A549 (cell line): Measurements from ENCODE around the gene MYORG. TPM values are rescaled to one million over a fixed set of nuclear protein-coding genes. Genes with fewer than 3 reads are reported as not detected.

Experiments used
- ATAC-seq, 2 experiments: fragments of 200-7000 bp in 1 of 2; fragments of >200 bp in 1 of 2; cut with Nextera tagmentation in 1 of 2; cut with Tn5 transposase in 1 of 2; 3 replicates each; pipeline versions ENCODE4 v1.8.0 to v1.9.1; 2018 to 2020; ENCODE audit warnings: mild to moderate bottlenecking in 1 of 2, moderate library complexity in 1 of 2
- CTCF ChIA-PET: fragments of 300-600 bp; sonication (Branson Sonifier 250); formaldehyde crosslinking; extraction: SDS; loops from one replicate; lab custom pipeline; 2021; ENCODE audit warnings: antibody characterized with exemption, inconsistent platforms; lab: Yijun Ruan, JAX
- POLR2A ChIA-PET: fragments of 350-600 bp; formaldehyde crosslinking; extraction: SDS; loops from one replicate; lab custom pipeline; 2021; ENCODE audit warnings: antibody characterized with exemption, inconsistent platforms; lab: Yijun Ruan, JAX
- DNase-seq, 2 experiments: peaks; one replicate each; pipeline versions ENCODE4 v3.0.0 to v3.0.0-alpha.2; 2011 to 2016; ENCODE audit warnings: low read depth in 1 of 2, low spot score in 1 of 2
- FAIRE-seq: peaks from 2 replicates; lab custom pipeline; 2011; peaks lifted over from hg19 to GRCh38; lab: Jason Lieb, UNC
- H3K27ac ChIP-seq, 2 experiments: fragments of >200 bp; sonication (Bioruptor Twin); formaldehyde crosslinking; 3 replicates each; pipeline ENCODE4 v1.5.1; 2016 to 2017
- H3K4me1 ChIP-seq: fragments of >200 bp; sonication (Bioruptor Twin); formaldehyde crosslinking; 3 replicates; pipeline ENCODE4 v1.6.1; 2016
- H3K4me2 ChIP-seq: fragments of >200 bp; sonication (Bioruptor Twin); formaldehyde crosslinking; 3 replicates; pipeline ENCODE4 v1.6.1; 2016
- H3K4me3 ChIP-seq: fragments of >200 bp; sonication (Bioruptor Twin); formaldehyde crosslinking; 3 replicates; pipeline ENCODE4 v1.5.1; 2016
- H3K9me3 ChIP-seq: fragments of >200 bp; sonication (Bioruptor Twin); formaldehyde crosslinking; 3 replicates; pipeline ENCODE4 v1.6.1; 2016
- CHD4 ChIP-seq: fragments of 200-600 bp; sonication (generic); IDR thresholded peaks from 2 replicates; pipeline ENCODE4 v1.6.1; 2016; ENCODE audit warnings: antibody characterized with exemption, mild to moderate bottlenecking, borderline replicate concordance
- E2F6 ChIP-seq: IDR thresholded peaks from 2 replicates; pipeline ENCODE4 v1.6.1; 2012; ENCODE audit warnings: low read depth, borderline replicate concordance
- EHF ChIP-seq: fragments of 250-450 bp; sonication (Bioruptor Pico); IDR thresholded peaks from 2 replicates; pipeline ENCODE4 v1.5.0; 2020; ENCODE audit warnings: mild to moderate bottlenecking
- FOSL2 ChIP-seq, 2 experiments: fragments of 450-650 bp in 1 of 2; fragments of >200 bp in 1 of 2; sonication (Bioruptor Twin) in 1 of 2; formaldehyde crosslinking; IDR thresholded peaks; 2 replicates each; pipeline versions ENCODE4 v1.5.0 to v1.6.1; 2016 to 2020; ENCODE audit warnings: mild to moderate bottlenecking in 1 of 2, moderate library complexity in 1 of 2
- GATA3 ChIP-seq: IDR thresholded peaks from 2 replicates; pipeline ENCODE4 v1.6.1; 2012; ENCODE audit warnings: borderline replicate concordance
- HEYL ChIP-seq: fragments of 250-450 bp; sonication (Bioruptor Pico); IDR thresholded peaks from 2 replicates; pipeline ENCODE4 v1.8.0; 2021; ENCODE audit warnings: mild to moderate bottlenecking, moderate library complexity
- HOXB5 ChIP-seq: fragments of 250-450 bp; sonication (Bioruptor Pico); IDR thresholded peaks from 2 replicates; pipeline ENCODE4 v1.5.0; 2020; ENCODE audit warnings: mild to moderate bottlenecking, moderate library complexity
- JUN ChIP-seq, 2 experiments: fragments of >200 bp; sonication (Bioruptor Twin); formaldehyde crosslinking; IDR thresholded peaks; 2 replicates in 1 of 2; 3 replicates in 1 of 2; pipeline ENCODE4 v1.6.1; 2016 to 2017
- JUNB ChIP-seq: fragments of >200 bp; sonication (Bioruptor Twin); formaldehyde crosslinking; IDR thresholded peaks from 2 replicates; pipeline ENCODE4 v1.6.1; 2016
- NR3C1 ChIP-seq: fragments of >200 bp; sonication (Bioruptor Twin); formaldehyde crosslinking; IDR thresholded peaks from 3 replicates; pipeline ENCODE4 v1.6.1; 2017
- RAD21 ChIP-seq, 2 experiments: fragments of >200 bp in 1 of 2; sonication (Bioruptor Twin) in 1 of 2; formaldehyde crosslinking in 1 of 2; IDR thresholded peaks in 1 of 2; conservative IDR thresholded peaks in 1 of 2; 2 replicates in 1 of 2; 3 replicates in 1 of 2; pipeline ENCODE4 v1.6.1; 2012 to 2018; ENCODE audit warnings: inconsistent platforms in 1 of 2
- RARB ChIP-seq: fragments of 250-450 bp; sonication (Bioruptor Pico); IDR thresholded peaks from 2 replicates; pipeline ENCODE4 v1.8.0; 2021; ENCODE audit warnings: mild to moderate bottlenecking, moderate library complexity
- RCOR1 ChIP-seq: fragments of 150-350 bp; IDR thresholded peaks from 2 replicates; pipeline ENCODE4 v1.6.1; 2014; ENCODE audit warnings: antibody characterized with exemption, low read length, low read depth
- SMC3 ChIP-seq: fragments of >200 bp; sonication (Bioruptor Twin); formaldehyde crosslinking; IDR thresholded peaks from 3 replicates; pipeline ENCODE4 v1.6.1; 2018; ENCODE audit warnings: inconsistent platforms
- SREBF2 ChIP-seq: fragments of 450-650 bp; IDR thresholded peaks from 2 replicates; pipeline ENCODE4 v1.6.1; 2014; ENCODE audit warnings: mild to moderate bottlenecking, moderate library complexity
- TP53 ChIP-seq: fragments of 250-450 bp; sonication (Bioruptor Pico); IDR thresholded peaks from 2 replicates; pipeline ENCODE4 v1.5.0; 2021; ENCODE audit warnings: mild to moderate bottlenecking, moderate library complexity
- WGBS: methylation state at CpG from one replicate; pipeline ENCODE4 v1.1.6; 2017; ENCODE audit errors: missing lambda C conversion rate; 5-methylcytosine and 5-hydroxymethylcytosine counted together
- polyA plus RNA-seq, 4 experiments: library from polyadenylated mRNA; depleted of rRNA in 3 of 4; stranded (reverse); fragments of >200 nt; fragmentation: RNase III in 1 of 4; extraction: RNeasy Plus Mini Kit Qiagen cat#74134 plus additional on column Dnase treatment in 1 of 4; gene quantifications; 2 replicates in 3 of 4; 3 replicates in 1 of 4; pipeline ENCODE4 v1.2.3, GENCODE V29; 2011 to 2017
- TF ChIP-seq, protein P1 (sequence below): fragments of >200 bp; sonication (Bioruptor Twin); formaldehyde crosslinking; IDR thresholded peaks from 3 replicates; pipeline ENCODE4 v1.5.1; 2016
- TF ChIP-seq, protein P2 (sequence below): IDR thresholded peaks from 2 replicates; pipeline ENCODE4 v1.6.1; 2012
- TF ChIP-seq, protein P3 (sequence below): fragments of 250-450 bp; sonication (Bioruptor Pico); IDR thresholded peaks from 2 replicates; pipeline ENCODE4 v1.5.0; 2021; ENCODE audit warnings: mild to moderate bottlenecking, moderate library complexity, borderline replicate concordance
- TF ChIP-seq, protein P4 (sequence below): IDR thresholded peaks from 2 replicates; pipeline ENCODE4 v1.6.1; 2012

MYORG gene
- polyA plus RNA-seq, 2 of the 4 experiments (the other 2 are of a cell fraction), result 2.2 to 4.1 TPM

DNA sequence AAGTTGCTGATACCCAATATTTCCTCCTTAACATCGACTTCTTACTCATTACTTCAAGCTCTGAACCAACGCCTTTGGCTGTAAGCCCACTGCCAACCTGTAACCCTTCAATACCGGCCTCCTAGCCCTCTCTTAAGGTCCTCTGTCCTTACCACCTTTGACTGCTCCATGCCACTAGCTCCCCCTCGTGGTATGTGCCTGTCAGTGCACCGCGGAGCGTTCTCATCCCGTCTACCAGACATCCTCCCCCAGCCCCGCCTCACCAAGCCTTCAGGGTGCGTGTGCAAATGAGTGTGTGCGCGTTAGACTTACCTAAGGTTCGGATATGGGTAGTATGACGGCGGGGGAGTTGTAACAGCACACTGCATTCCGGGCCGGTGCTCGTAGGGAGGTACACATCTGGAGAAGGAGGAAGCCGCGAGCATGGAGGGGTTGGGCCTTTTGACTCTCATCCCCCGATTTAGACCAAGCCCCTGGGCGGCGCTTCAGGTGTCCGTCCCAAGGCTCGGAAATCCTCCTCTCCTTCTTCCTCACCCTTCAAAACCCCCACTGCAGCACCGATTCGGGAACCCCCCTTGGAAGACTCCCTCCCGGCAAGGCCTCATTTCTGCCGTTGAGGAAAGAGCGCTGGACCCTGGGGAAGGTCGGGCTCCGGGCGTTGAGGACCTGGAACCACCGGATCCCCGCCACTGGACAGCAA is 2.8 kb upstream of the MYORG start:
- WGBS, result 24% methylated on average over 31 of the region's 35 CpGs
- peak overlapping the region; percentile 92 for H3K4me2 ChIP-seq
- DNase-seq, result peak; percentile 89 to 98
- peak; percentile 84 to 87 for TF ChIP-seq RAD21 (conservative IDR thresholded peaks at IDR 0.05 in 1 of 2, IDR thresholded peaks at IDR 0.05 in 1 of 2)
- TF ChIP-seq SMC3, result peak; percentile 77
- TF ChIP-seq, protein P1, sequence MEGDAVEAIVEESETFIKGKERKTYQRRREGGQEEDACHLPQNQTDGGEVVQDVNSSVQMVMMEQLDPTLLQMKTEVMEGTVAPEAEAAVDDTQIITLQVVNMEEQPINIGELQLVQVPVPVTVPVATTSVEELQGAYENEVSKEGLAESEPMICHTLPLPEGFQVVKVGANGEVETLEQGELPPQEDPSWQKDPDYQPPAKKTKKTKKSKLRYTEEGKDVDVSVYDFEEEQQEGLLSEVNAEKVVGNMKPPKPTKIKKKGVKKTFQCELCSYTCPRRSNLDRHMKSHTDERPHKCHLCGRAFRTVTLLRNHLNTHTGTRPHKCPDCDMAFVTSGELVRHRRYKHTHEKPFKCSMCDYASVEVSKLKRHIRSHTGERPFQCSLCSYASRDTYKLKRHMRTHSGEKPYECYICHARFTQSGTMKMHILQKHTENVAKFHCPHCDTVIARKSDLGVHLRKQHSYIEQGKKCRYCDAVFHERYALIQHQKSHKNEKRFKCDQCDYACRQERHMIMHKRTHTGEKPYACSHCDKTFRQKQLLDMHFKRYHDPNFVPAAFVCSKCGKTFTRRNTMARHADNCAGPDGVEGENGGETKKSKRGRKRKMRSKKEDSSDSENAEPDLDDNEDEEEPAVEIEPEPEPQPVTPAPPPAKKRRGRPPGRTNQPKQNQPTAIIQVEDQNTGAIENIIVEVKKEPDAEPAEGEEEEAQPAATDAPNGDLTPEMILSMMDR, result peak; percentile 95
- no peak for TF ChIP-seq RCOR1
- TF ChIP-seq, all 56 proteins: peak for 3
- Histone ChIP-seq H3K4me1 (peaks cover 29% of the 10 kb centered on the region), H3K4me3 (peak overlapping the region; percentile 39), H3K9me3 (no peaks in the 10 kb centered on the region), H3K27ac (peak overlapping the region; percentile 50 to 54; a peak in 5 of 6 replicates)
- peak; percentile 76 for FAIRE-seq
- ATAC-seq, result peak; percentile 22 to 67
- CTCF ChIA-PET, result interaction anchor here (0.5 to 19.7 kb wide), 31 partner anchors 8 to 552 kb away, joined by 3 to 417 read pairs (median 4); a partner anchor contains a TSS
- POLR2A ChIA-PET, result no interaction called here

GRCh38 chr9:34378376-34379060 is 1.8 kb upstream of the MYORG start:
- ChIA-PET POLR2A (no interaction called here), CTCF (interaction anchor here (0.5 to 19.7 kb wide), 35 partner anchors 9 to 773 kb away, joined by 3 to 417 read pairs (median 4); a partner anchor contains a TSS)
- Histone ChIP-seq H3K4me3 (no peak overlapping the region), H3K4me2 (no peak overlapping the region), H3K9me3 (no peaks in the 10 kb centered on the region), H3K4me1 (peaks cover 30% of the 10 kb centered on the region), H3K27ac (no peak overlapping the region)
- DNase-seq (no peak), FAIRE-seq (no peak), ATAC-seq (no peak)
- 88% methylated on average over 3 of the region's 3 CpGs for WGBS
- no peak for TF ChIP-seq SREBF2
- TF ChIP-seq JUNB, result no peak
- TF ChIP-seq EHF (CRISPR knock-in tag), result no peak
- no peak for TF ChIP-seq HOXB5 (CRISPR knock-in tag)
- TF ChIP-seq, protein P2, sequence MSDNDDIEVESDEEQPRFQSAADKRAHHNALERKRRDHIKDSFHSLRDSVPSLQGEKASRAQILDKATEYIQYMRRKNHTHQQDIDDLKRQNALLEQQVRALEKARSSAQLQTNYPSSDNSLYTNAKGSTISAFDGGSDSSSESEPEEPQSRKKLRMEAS, result no peak
- no peak for TF ChIP-seq GATA3
- TF ChIP-seq NR3C1, result no peak
- TF ChIP-seq FOSL2 (IDR thresholded peaks at IDR 0.05), result no peak
- TF ChIP-seq FOSL2 (CRISPR knock-in tag; IDR thresholded peaks at IDR 0.05), result no peak
- TF ChIP-seq JUN (IDR thresholded peaks at IDR 0.05), result no peak
- TF ChIP-seq, protein P3, sequence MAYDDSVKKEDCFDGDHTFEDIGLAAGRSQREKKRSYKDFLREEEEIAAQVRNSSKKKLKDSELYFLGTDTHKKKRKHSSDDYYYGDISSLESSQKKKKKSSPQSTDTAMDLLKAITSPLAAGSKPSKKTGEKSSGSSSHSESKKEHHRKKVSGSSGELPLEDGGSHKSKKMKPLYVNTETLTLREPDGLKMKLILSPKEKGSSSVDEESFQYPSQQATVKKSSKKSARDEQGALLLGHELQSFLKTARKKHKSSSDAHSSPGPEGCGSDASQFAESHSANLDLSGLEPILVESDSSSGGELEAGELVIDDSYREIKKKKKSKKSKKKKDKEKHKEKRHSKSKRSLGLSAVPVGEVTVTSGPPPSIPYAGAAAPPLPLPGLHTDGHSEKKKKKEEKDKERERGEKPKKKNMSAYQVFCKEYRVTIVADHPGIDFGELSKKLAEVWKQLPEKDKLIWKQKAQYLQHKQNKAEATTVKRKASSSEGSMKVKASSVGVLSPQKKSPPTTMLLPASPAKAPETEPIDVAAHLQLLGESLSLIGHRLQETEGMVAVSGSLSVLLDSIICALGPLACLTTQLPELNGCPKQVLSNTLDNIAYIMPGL (CRISPR knock-in tag), result no peak
- no peak for TF ChIP-seq RARB (CRISPR knock-in tag)
- TF ChIP-seq TP53 (CRISPR knock-in tag), result no peak
- TF ChIP-seq, protein P4, sequence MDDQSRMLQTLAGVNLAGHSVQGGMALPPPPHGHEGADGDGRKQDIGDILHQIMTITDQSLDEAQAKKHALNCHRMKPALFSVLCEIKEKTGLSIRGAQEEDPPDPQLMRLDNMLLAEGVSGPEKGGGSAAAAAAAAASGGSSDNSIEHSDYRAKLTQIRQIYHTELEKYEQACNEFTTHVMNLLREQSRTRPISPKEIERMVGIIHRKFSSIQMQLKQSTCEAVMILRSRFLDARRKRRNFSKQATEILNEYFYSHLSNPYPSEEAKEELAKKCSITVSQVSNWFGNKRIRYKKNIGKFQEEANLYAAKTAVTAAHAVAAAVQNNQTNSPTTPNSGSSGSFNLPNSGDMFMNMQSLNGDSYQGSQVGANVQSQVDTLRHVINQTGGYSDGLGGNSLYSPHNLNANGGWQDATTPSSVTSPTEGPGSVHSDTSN, result no peak
- TF ChIP-seq HEYL (CRISPR knock-in tag), result no peak
- no peak for TF ChIP-seq CHD4
- no peak for TF ChIP-seq E2F6
